Tibial nerve (tissue), 4 donors: ENCODE results near the gene RAD9A.

Source experiments
- CTCF ChIP-seq, 5 experiments: fragments of 200-600 bp in 3 of 5; fragments of 450-650 bp in 2 of 5; sonication (generic) in 3 of 5; IDR thresholded peaks; one replicate each; pipeline ENCODE4 v1.5.1; 2016 to 2019; ENCODE audit warnings: antibody characterized with exemption in 5 of 5, mild to moderate bottlenecking in 3 of 5, moderate library complexity in 2 of 5
- EP300 ChIP-seq, 2 donors: sonication (generic); formaldehyde crosslinking; IDR thresholded peaks; one replicate each; pipeline ENCODE4 v1.6.1; 2017; ENCODE audit warnings: antibody characterized with exemption in 2 of 2, mild to moderate bottlenecking in 1 of 2
- POLR2A ChIP-seq, 2 donors: fragments of 450-650 bp; IDR thresholded peaks; one replicate each; pipeline ENCODE4 v1.6.1; 2017; ENCODE audit warnings: antibody characterized with exemption in 2 of 2, mild to moderate bottlenecking in 2 of 2, moderate library complexity in 2 of 2

DNA sequence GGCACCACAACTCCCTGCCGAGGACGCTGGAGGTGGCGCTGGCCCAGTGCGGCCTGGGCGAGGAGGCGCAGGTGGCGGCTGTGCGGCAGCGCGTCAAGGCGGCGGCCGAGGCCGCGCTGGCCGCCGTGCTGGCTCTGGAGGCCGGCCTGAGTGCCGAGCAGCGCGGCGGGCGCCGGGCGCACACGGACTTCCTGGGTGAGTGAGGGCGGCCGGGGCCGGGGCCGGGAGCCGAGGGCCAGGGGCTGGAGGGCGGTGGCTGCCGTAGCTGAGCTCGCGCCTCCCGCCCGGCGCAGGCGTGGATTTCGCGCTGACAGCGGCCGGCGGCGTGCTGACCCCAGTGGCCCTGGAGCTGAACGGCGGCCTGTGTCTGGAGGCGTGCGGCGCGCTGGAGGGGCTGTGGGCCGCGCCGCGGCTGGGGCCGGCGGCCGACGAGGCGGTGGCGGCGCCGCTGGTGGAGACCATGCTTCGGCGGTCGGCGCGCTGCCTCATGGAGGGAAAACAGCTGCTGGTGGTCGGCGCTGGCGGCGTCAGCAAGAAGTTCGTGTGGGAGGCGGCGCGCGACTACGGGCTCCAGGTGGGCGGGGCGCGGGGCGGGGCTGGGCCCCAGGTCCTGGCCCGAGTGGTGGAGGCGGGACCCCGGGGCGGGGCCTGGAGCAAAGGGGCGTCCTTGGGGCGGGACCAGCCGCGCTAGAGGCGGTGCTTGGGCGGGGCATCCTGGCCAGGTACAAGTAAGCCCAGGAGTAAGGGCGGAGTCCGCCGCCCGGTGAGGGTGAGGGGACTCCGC, 29.1 kb downstream of the RAD9A start:
- TF ChIP-seq POLR2A (IDR thresholded peaks at IDR 0.05) (peak; percentile 42 to 84), CTCF (IDR thresholded peaks at IDR 0.05) (peak in 2 of 5 experiments; percentile 46 to 63), EP300 (IDR thresholded peaks at IDR 0.05) (peak; percentile 33 to 74)
